ENCODE data around the gene SLCO3A1.

Gene SLCO3A1

GRCh38 chr15:91853511-91853947, at the start of gene SLCO3A1:
Gene SLCO3A1, plus strand, starts transcription at chr15:91853708.
- peak; percentile 86 for DNase-seq

GRCh38 chr15:91807122-91807521, 46.4 kb upstream of the SLCO3A1 start:
- DNase-seq: no peak

GRCh38 chr15:91813924-91814323, 39.6 kb upstream of the SLCO3A1 start:
- DNase-seq: no peak

GRCh38 chr15:91816942-91817341, 36.6 kb upstream of the SLCO3A1 start:
- DNase-seq: no peak

GRCh38 chr15:91821458-91821857, 32.0 kb upstream of the SLCO3A1 start:
- DNase-seq: no peak

GRCh38 chr15:91824256-91824655, 29.3 kb upstream of the SLCO3A1 start:
- DNase-seq: no peak

GRCh38 chr15:91826443-91826842, 27.1 kb upstream of the SLCO3A1 start:
- no peak for DNase-seq

- no peak for DNase-seq
These were observed 20.5 kb upstream of the SLCO3A1 start for GRCh38 chr15:91833056-91833455.

- DNase-seq: no peak
These were observed 13.6 kb upstream of the SLCO3A1 start for GRCh38 chr15:91839867-91840266.

- no peak for DNase-seq
These were observed 11.6 kb upstream of the SLCO3A1 start for GRCh38 chr15:91841861-91842260.

GRCh38 chr15:91844341-91844740, 9.2 kb upstream of the SLCO3A1 start:
- DNase-seq: no peak

- no peak for DNase-seq
These were observed 8.6 kb upstream of the SLCO3A1 start for GRCh38 chr15:91844928-91845327.

GRCh38 chr15:91845720-91846119, 7.8 kb upstream of the SLCO3A1 start:
- no peak for DNase-seq

GRCh38 chr15:91849180-91849579, 4.3 kb upstream of the SLCO3A1 start:
- no peak for DNase-seq

GRCh38 chr15:91849749-91850161, 3.8 kb upstream of the SLCO3A1 start:
- DNase-seq: no peak

GRCh38 chr15:91852741-91853510, 582 bp upstream of the SLCO3A1 start:
- peak; percentile 81 for DNase-seq

- peak; percentile 53 for DNase-seq
These were observed 585 bp downstream of the SLCO3A1 start for GRCh38 chr15:91853948-91854638.

GRCh38 chr15:91854639-91854990, 1.1 kb downstream of the SLCO3A1 start:
- DNase-seq: peak; percentile 51

GRCh38 chr15:91855241-91855640, 1.7 kb downstream of the SLCO3A1 start:
- no peak for DNase-seq

GRCh38 chr15:91855684-91856489, 2.4 kb downstream of the SLCO3A1 start:
- no peak for DNase-seq

GRCh38 chr15:91857224-91857585, 3.7 kb downstream of the SLCO3A1 start:
- no peak for DNase-seq

GRCh38 chr15:91857772-91858171, 4.3 kb downstream of the SLCO3A1 start:
- DNase-seq: peak; percentile 62

GRCh38 chr15:91860498-91860897, 7.0 kb downstream of the SLCO3A1 start:
- DNase-seq: no peak

- DNase-seq: no peak
These were observed 7.7 kb downstream of the SLCO3A1 start for GRCh38 chr15:91861223-91861622.

All from CD4-positive, alpha-beta T cell treated with Interleukin-17A for 4 hours (primary cell).